Non-pigmented ciliary epithelial cell (primary cell): ENCODE results near the gene SAYSD1.

Experiments
- DNase-seq: peaks from one replicate; pipeline ENCODE4 v3.0.0-alpha.2; 2010; ENCODE audit warnings: low read depth

SAYSD1 gene

GRCh38 chr6:39079197-39080125, 35.5 kb downstream of the SAYSD1 start:
- no peak for DNase-seq

- no peak for DNase-seq
Measured at GRCh38 chr6:39078695-39079094, 36.3 kb downstream of the SAYSD1 start.

GRCh38 chr6:39077882-39078594, 36.9 kb downstream of the SAYSD1 start:
- no peak for DNase-seq

GRCh38 chr6:39076623-39077535, 38.1 kb downstream of the SAYSD1 start:
- DNase-seq, result no peak

GRCh38 chr6:39075807-39076622, 39.0 kb downstream of the SAYSD1 start:
- DNase-seq, result no peak

- no peak for DNase-seq
Measured at GRCh38 chr6:39075010-39075686, 39.8 kb downstream of the SAYSD1 start.

GRCh38 chr6:39074486-39074885, 40.5 kb downstream of the SAYSD1 start:
- DNase-seq, result no peak

- no peak for DNase-seq
Measured at GRCh38 chr6:39073471-39074355, 41.3 kb downstream of the SAYSD1 start.

- DNase-seq, result no peak
Measured at GRCh38 chr6:39072830-39073229, 42.2 kb downstream of the SAYSD1 start.

GRCh38 chr6:39068391-39068790, 46.6 kb downstream of the SAYSD1 start:
- DNase-seq, result no peak

- DNase-seq, result no peak
Measured at GRCh38 chr6:39065561-39065960, 49.4 kb downstream of the SAYSD1 start.

GRCh38 chr6:39063526-39063925, 51.5 kb downstream of the SAYSD1 start:
- no peak for DNase-seq

- DNase-seq, result no peak
Measured at GRCh38 chr6:39062014-39062740, 52.8 kb downstream of the SAYSD1 start.

GRCh38 chr6:39061588-39061987, 53.4 kb downstream of the SAYSD1 start:
- DNase-seq, result no peak

- no peak for DNase-seq
Measured at GRCh38 chr6:39061182-39061581, 53.8 kb downstream of the SAYSD1 start.

GRCh38 chr6:39060467-39061160, 54.4 kb downstream of the SAYSD1 start:
- no peak for DNase-seq

GRCh38 chr6:39059496-39060310, 55.3 kb downstream of the SAYSD1 start:
- no peak for DNase-seq
